ENCODE measurements around the gene SPTB. TPM values are rescaled to one million over a fixed set of nuclear protein-coding genes. Genes with fewer than 3 reads are reported as not detected.

The SPTB gene
- total and polyA plus RNA-seq, 10 of the 15 experiments (the other 5 are each of a cell fraction or from before 2014, with no cell fraction given), result under 0.01 to 0.04 (median 0.02) TPM; not detected in 4

- CTCF ChIA-PET, result no interaction called here
- no peak overlapping the region for H3K27ac ChIP-seq (ENCODE audit: control insufficient read depth, insufficient read depth)
- POLR2A ChIA-PET, result no interaction called here
- no peaks in the 10 kb centered on the region for H4K20me1 ChIP-seq (ENCODE audit: control insufficient read depth, insufficient read depth)
- FAIRE-seq (no peak), ATAC-seq (no peak), DNase-seq (ENCODE audit: low read depth, low spot score) (no peak)
- peaks cover 13% of the 10 kb centered on the region for H3K4me1 ChIP-seq (ENCODE audit: control insufficient read depth, insufficient read depth, low read length)
- BruUV-seq (replicated peaks), result no TSS peak
- H3K79me2 ChIP-seq (ENCODE audit: control insufficient read depth, insufficient read depth, low read length), result no peaks in the 10 kb centered on the region
- SMC1A ChIA-PET (ENCODE audit: uncharacterized antibody, unreplicated experiment), result interaction anchor here (1.9 kb wide), 1 partner anchor 18 kb away, joined by 6 read pairs; no protein-coding TSS in a partner anchor
- 20% methylated on average over 5 of the region's 5 CpGs for WGBS (ENCODE audit: insufficient coverage, insufficient replicate concordance, low lambda C conversion rate, missing lambda C conversion rate)
- H3K9ac ChIP-seq (ENCODE audit: control insufficient read depth, insufficient read depth, low read length), result no peak overlapping the region
- no peaks in the 10 kb centered on the region for H3K36me3 ChIP-seq (ENCODE audit: control insufficient read depth in 2 of 2, insufficient read depth in 2 of 2, low read length in 1 of 2)
- H3K9me3 ChIP-seq (replicated peaks; ENCODE audit: control insufficient read depth, insufficient read depth, low read length), result no peaks in the 10 kb centered on the region
- in situ Hi-C loops (cut with MboI), result no loop called here
- H3K4me3 ChIP-seq, result no peak overlapping the region
- RAD21 ChIA-PET (ENCODE audit: unreplicated experiment), result no interaction called here
- intact Hi-C loops (cut with micrococcal nuclease; ENCODE audit: unreplicated experiment), result no loop called here
- no peak overlapping the region for H3K4me2 ChIP-seq (ENCODE audit: control insufficient read depth, insufficient read depth)
- no peaks in the 10 kb centered on the region; a peak in 1 of 4 replicates for H3K27me3 ChIP-seq (replicated peaks in 1 of 2; ENCODE audit: control insufficient read depth in 2 of 2, insufficient read depth in 2 of 2, low read length in 1 of 2)
- H2AFZ ChIP-seq (ENCODE audit: control insufficient read depth, low read depth, low read length), result no peak overlapping the region
- TF ChIP-seq EGR1 (IDR thresholded peaks at IDR 0.05; ENCODE audit: borderline replicate concordance in 1 of 2, low read depth in 2 of 2, low read length in 2 of 2), result no peak
- TF ChIP-seq DPF2 (IDR thresholded peaks at IDR 0.05), result no peak
- no peak for TF ChIP-seq IKZF2 (IDR thresholded peaks at IDR 0.05)
- no peak for TF ChIP-seq ZNF592 (IDR thresholded peaks at IDR 0.05)
- TF ChIP-seq SMC3 (IDR thresholded peaks at IDR 0.05; ENCODE audit: borderline replicate concordance, low read length), result no peak
- no peak for TF ChIP-seq NBN (IDR thresholded peaks at IDR 0.05)
- no peak for TF ChIP-seq SUPT20H (IDR thresholded peaks at IDR 0.05; ENCODE audit: borderline replicate concordance, control insufficient read depth, low read depth, low read length)
- no peak for TF ChIP-seq CHD4 (IDR thresholded peaks at IDR 0.05)
Observed at GRCh38 chr14:64850369-64851137, 29.2 kb downstream of the SPTB start.
